HG03442 (cell line): ENCODE measurements around the gene MPZ.
A peak's percentile ranks its signal among the peaks of the same experiment; 100 is the strongest.

Experiments
- ATAC-seq: cut with Tn5 transposase; IDR thresholded peaks from one replicate; pipeline ENCODE4 v1.9.1; 2021; ENCODE audit warnings: mild to moderate bottlenecking, moderate library complexity; ENCODE audit not compliant: unreplicated experiment

Gene MPZ

DNA sequence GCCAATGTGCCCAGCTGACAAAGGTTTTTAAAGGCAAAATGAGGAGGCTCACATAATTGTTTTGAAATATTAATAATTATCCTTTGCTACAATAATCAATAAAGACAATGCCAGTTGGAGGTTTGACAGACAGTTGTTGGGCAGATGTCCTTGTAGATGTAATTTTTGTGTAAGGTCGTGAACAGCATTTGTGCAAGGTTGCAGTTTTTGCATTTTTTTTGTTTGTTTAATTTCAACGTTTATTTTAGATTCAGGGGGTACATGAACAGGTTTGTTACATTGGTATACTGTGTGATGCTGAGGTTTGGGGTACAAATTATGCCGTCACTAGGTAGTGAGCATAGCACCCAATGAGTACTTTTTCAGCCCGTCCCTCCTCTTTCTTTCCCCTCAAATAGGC is 9.3 kb downstream of the MPZ start:
- ATAC-seq: no peak

DNA sequence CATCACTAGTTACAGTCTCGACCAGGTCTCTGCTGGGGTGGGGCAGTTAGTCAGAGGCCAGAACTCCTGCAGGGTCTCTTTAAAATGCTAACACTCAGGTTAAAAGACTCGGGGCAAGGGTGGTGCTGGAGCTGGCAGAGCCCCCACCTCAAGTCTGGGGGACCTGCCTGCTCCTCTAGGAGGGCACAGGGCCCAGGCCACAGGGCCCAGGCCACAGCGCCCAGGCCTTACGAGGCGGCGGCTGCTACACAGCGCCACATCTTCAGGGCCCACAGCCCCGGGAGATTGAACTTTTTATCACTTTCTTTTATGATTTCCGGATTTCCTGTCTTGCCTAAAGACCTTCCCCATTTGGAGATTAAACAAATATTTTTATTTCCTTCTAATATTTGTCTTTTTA is 10.4 kb downstream of the MPZ start:
- no peak for ATAC-seq

- no peak for ATAC-seq
Observed at GRCh38 chr1:161298116-161298515, 11.7 kb downstream of the MPZ start.

GRCh38 chr1:161297415-161297814 is 12.4 kb downstream of the MPZ start:
- no peak for ATAC-seq

DNA sequence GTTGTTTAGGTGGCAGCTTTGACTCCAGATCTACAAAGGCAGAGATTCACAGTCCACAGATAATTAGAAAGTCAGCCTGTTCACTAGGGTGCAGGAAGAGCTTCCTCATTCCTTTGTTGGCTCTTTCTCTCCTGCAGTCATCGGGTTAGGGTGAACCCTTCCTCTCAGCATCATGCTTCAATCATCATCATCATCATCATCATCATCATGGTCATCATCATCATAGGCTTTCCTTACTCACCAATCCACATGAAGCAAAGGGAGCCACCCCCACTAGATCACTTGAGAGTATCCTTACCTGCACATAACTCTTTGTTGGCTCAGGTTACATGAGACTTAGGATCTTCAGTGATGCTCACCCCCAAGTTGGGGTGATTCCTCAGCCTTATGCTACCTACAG is 19.0 kb downstream of the MPZ start:
- ATAC-seq: no peak

GRCh38 chr1:161287482-161288054 is 22.2 kb downstream of the MPZ start:
- ATAC-seq: no peak

DNA sequence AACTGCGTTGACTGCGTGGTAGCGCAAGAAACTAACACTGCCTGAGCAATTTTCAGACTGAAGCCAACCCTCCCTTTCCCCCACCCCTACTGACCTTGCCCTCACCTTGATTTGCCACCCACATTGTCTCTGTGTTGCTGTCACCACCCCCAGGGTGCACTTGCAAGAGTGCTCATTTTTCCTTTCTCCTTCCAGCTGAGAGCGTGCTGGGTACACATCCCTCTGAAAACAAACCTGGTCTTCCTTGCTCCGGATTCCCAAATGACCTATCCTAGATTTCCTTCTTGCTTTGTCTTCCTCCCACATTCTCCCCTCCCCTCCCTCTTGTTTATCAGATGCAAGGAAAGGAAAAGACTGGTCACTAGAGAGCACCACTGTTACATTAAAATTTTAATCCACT is 24.2 kb downstream of the MPZ start:
- no peak for ATAC-seq

DNA sequence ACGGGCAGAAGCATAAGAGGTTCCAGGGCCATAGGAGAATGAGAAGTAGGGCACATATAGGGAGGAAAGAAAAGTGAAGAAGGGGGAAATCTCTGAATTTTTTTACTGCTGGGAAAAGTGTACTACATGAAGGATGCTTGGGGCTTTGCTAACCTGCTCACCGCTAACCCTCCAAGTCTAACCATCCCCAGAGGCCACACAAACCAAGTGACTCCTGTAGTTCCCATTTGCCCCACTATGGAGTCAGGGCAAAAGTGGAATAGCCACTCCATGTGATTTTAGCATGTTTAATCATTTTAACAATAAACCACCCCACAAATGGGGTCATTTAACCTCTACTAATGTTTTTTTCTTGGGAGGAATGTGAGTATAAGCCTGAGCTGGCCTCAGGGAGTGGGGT is 24.7 kb downstream of the MPZ start:
- ATAC-seq: no peak

- no peak for ATAC-seq
Observed at GRCh38 chr1:161282991-161283390, 26.8 kb downstream of the MPZ start.

DNA sequence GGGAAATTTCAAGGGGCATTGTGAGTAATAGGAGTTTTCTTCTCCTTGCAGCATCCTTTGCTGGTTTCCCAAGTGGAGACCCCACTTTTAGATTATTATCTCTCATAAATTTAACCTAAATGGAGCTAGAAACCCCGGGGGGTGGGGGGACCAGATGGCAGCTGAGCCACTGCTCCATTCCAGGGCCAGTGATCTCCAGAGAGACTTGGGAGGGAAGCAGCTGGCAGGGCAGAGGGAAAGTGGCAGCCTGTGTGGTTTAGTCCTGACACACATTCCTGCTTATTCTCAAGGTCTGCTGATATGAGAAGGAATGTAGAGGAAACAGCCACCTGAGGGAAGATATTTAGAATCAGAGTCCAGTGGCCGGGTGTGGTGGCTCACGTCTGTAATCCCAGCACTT is 34.9 kb downstream of the MPZ start:
- ATAC-seq: no peak

GRCh38 chr1:161273402-161273801 is 36.4 kb downstream of the MPZ start:
- no peak for ATAC-seq

DNA sequence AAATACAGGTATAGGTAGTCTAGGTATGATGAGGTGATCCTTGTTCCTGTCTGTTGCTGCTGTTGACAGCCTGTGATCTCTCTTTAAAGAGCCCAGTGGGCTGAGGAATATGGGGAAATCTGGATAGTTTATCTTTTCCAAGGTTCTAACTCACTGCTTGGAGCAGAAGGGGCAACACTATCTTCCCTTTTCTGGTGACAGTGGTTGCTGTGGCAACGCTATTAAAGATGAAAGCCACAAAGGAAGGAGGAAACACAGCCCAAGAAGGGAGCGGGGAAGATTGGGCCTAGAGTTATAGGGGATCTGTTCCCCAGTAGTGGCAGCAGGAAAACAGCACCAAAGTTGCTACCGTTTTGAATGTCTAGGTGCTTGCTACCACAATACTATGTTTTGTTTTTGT is 42.4 kb downstream of the MPZ start:
- ATAC-seq: no peak

- no peak for ATAC-seq
Observed at GRCh38 chr1:161266836-161267235, 42.9 kb downstream of the MPZ start.

GRCh38 chr1:161266202-161266601 is 43.6 kb downstream of the MPZ start:
- no peak for ATAC-seq

GRCh38 chr1:161265305-161265704 is 44.5 kb downstream of the MPZ start:
- no peak for ATAC-seq

- no peak for ATAC-seq
Observed at GRCh38 chr1:161261261-161262235, 48.2 kb downstream of the MPZ start.

- ATAC-seq: no peak
Observed at GRCh38 chr1:161260376-161261260, 49.1 kb downstream of the MPZ start.

DNA sequence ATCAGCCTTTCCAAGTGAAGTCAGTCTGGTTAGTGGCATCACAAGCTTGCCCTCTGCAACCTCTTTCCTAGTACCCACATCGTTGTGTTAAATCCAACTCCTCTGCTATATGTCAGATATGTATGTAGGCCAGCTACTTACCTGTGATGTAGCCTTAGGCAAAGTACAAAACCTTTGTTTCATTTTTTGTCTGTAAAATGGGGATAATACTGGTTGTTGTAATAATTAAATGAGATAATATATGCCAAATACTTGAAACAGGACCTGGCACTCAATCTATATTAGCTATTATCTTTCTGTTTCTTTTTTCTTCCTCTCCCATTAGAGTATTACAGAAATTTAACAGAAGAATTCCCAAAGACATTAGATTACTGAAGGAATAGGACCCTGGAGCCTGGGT is 50.0 kb downstream of the MPZ start:
- ATAC-seq: no peak

GRCh38 chr1:161259345-161259702 is 50.4 kb downstream of the MPZ start:
- ATAC-seq: no peak

GRCh38 chr1:161258439-161259344 is 51.1 kb downstream of the MPZ start, which contains the start of gene PCP4L1:
Gene PCP4L1 (plus strand): TSS chr1:161258745. CDS start chr1:161258975, 230 bp downstream.
- ATAC-seq: peak; percentile 65
